Upper lobe of left lung (tissue), 4 donors: ENCODE data around the gene MGAT4A.

Source experiments
- CTCF ChIP-seq, 6 experiments: fragments of 450-650 bp in 4 of 6; fragments of 200-600 bp in 2 of 6; sonication (generic) in 2 of 6; IDR thresholded peaks; one replicate each; pipeline ENCODE4 v1.5.1; 2016 to 2019; ENCODE audit warnings: antibody characterized with exemption in 6 of 6
- POLR2A ChIP-seq, 4 donors: fragments of 450-650 bp; IDR thresholded peaks; one replicate each; pipeline ENCODE4 v1.5.1; 2016 to 2017; ENCODE audit warnings: antibody characterized with exemption in 4 of 4, mild to moderate bottlenecking in 2 of 4
- POLR2AphosphoS5 ChIP-seq, 2 donors: sonication (generic); formaldehyde crosslinking; IDR thresholded peaks; one replicate each; pipeline ENCODE4 v1.5.1; 2017; ENCODE audit warnings: antibody characterized with exemption in 2 of 2

DNA sequence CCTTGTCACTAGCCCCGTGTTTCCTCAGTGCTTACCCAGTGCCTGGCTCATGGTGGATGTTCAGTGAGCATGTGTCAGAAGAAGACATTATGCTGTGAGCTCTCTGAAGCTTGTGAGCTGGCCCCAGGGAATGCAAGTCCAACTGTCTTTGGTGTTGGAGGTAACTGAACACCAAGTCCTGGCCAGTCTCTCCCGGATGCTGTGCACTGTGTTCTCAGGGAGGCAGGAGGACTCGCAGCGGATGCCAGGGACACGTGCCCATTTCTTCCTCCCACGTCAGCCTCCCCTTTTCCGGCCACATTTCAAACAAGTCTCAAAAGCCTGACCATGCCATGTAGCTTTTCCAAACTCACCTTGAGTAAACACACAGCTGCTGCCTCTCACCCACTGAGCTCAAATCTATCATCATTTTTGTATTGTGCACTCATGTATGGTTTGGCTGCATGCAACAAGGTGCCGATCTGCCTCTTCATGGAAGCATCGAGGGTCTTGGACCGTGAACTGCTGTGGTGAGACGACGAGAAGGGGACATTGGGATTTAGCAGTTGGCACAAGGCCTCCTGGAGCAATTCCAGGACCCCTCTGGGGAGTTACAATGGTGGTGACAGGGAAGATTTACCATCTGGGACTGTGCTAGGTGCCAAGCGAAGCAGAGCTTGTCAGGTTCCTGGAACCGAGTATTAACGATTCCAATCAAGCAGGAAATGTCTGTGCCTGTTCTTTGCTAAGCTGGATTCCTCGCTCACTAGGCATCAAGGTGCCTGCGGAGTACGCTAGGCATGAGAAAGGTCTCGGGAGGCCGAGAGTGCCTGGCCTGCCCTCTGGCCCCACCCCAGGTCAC is 44.4 kb upstream of the MGAT4A start:
- TF ChIP-seq POLR2A (IDR thresholded peaks at IDR 0.05) (no peak), POLR2AphosphoS5 (IDR thresholded peaks at IDR 0.05) (no peak), CTCF (IDR thresholded peaks at IDR 0.05) (no peak)
